Measurements from ENCODE around the gene PDGFC.

PDGFC gene

DNA sequence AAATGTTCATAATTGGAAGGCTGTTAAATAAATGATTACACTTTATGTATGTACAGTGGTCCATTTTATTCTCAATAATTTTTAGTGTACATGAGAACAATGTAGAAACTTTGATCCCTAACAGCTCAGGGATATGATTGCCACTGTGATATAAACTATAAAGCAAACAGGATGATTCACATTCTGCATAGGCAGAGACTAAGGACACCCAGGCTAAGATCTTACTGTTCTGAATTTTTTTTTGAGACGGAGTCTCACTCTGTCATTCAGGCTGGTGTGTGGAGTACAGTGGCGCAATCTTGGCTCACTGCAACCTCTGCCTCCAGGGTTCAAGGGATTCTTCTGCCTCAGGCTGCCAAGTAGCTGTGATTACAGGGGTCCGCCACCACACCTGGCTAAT lies 186.6 kb downstream of the PDGFC start:
- H3K4me3 ChIP-seq (ENCODE audit: control insufficient read depth, low read depth, low read length), result no peak overlapping the region
- no peak for TF ChIP-seq CTCF (IDR thresholded peaks at IDR 0.05; ENCODE audit: control insufficient read depth, insufficient read depth, low read depth, low read length, missing control alignments)
- DNase-seq (ENCODE audit: low read depth), result no peak

DNA sequence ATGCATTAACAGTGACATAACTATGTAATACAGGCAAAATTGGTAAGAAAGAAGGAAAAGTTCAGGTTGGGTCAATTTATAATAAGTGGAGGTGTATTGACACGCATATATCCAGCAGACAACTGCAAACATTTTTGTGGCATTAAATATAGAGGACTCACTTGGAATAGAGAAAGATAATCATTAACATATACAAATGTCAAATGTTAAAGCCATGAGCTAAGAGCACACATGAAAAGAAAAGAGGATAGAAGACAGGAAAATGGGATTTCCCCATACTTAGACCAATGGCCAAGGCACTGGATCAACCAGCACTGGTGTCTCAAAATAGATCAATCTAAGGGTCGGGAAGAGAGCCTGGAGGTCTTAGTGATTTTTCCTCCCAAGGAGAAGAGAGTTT lies 187.6 kb downstream of the PDGFC start:
- no peak overlapping the region for H3K4me3 ChIP-seq (ENCODE audit: control insufficient read depth, low read depth, low read length)
- DNase-seq (ENCODE audit: low read depth), result no peak
- TF ChIP-seq CTCF (IDR thresholded peaks at IDR 0.05; ENCODE audit: control insufficient read depth, insufficient read depth, low read depth, low read length, missing control alignments), result no peak

- H3K4me3 ChIP-seq (ENCODE audit: control insufficient read depth, low read depth, low read length), result no peak overlapping the region
- TF ChIP-seq CTCF (IDR thresholded peaks at IDR 0.05; ENCODE audit: control insufficient read depth, insufficient read depth, low read depth, low read length, missing control alignments), result no peak
- no peak for DNase-seq (ENCODE audit: low read depth)
Measured at GRCh38 chr4:156782491-156782890, 189.1 kb downstream of the PDGFC start.

- no peak for TF ChIP-seq CTCF (IDR thresholded peaks at IDR 0.05; ENCODE audit: control insufficient read depth, insufficient read depth, low read depth, low read length, missing control alignments)
- no peak for DNase-seq (ENCODE audit: low read depth)
- H3K4me3 ChIP-seq (ENCODE audit: control insufficient read depth, low read depth, low read length), result no peak overlapping the region
Measured at GRCh38 chr4:156781852-156782251, 189.7 kb downstream of the PDGFC start.

- TF ChIP-seq CTCF (IDR thresholded peaks at IDR 0.05; ENCODE audit: control insufficient read depth, insufficient read depth, low read depth, low read length, missing control alignments), result no peak
- no peak overlapping the region for H3K4me3 ChIP-seq (ENCODE audit: control insufficient read depth, low read depth, low read length)
- DNase-seq (ENCODE audit: low read depth), result no peak
Measured at GRCh38 chr4:156779774-156780173, 191.8 kb downstream of the PDGFC start.

- no peak overlapping the region for H3K4me3 ChIP-seq (ENCODE audit: control insufficient read depth, low read depth, low read length)
- no peak for DNase-seq (ENCODE audit: low read depth)
- TF ChIP-seq CTCF (IDR thresholded peaks at IDR 0.05; ENCODE audit: control insufficient read depth, insufficient read depth, low read depth, low read length, missing control alignments), result no peak
Measured at GRCh38 chr4:156779042-156779441, 192.6 kb downstream of the PDGFC start.

- no peak overlapping the region for H3K4me3 ChIP-seq (ENCODE audit: control insufficient read depth, low read depth, low read length)
- peak; percentile 93 for DNase-seq (ENCODE audit: low read depth)
- no peak for TF ChIP-seq CTCF (IDR thresholded peaks at IDR 0.05; ENCODE audit: control insufficient read depth, insufficient read depth, low read depth, low read length, missing control alignments)
Measured at GRCh38 chr4:156778606-156779005, 193.0 kb downstream of the PDGFC start.
